ENCODE data around the gene ADORA2B. TPM values are rescaled to one million over a fixed set of nuclear protein-coding genes. Genes with fewer than 3 reads are reported as not detected.
"Not testable (repeated sequence)": the region's sequence is repeated elsewhere in the genome, so short reads cannot be mapped to it uniquely, and the experiment has no call there.

ADORA2B gene
- polyA plus RNA-seq, 1 donor = 6.2 TPM

GRCh38 chr17:15955793-15956541 is 11.0 kb downstream of the ADORA2B start:
- DNase-seq = no peak

DNA sequence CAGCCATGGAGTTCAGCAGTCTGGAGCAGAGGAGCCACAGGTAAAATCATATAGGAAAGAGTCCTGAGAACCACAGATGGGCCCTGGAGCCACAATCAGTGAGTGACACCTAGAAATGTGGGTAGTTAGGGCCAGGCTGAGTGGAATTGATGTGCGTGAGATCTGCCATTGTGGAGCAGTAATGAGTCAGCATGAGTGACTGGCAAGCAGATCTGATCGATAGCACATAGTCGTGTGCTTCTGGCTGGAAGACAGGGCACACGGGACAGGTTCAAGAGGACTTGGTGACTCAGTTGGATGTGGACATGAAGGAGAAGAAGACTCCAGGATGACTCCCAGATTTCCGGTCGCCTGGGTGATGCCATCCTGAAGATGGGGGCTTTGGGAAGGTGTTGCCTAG is 12.3 kb downstream of the ADORA2B start:
- DNase-seq = no peak

GRCh38 chr17:15957608-15958307 is 12.8 kb downstream of the ADORA2B start:
- no peak for DNase-seq

DNA sequence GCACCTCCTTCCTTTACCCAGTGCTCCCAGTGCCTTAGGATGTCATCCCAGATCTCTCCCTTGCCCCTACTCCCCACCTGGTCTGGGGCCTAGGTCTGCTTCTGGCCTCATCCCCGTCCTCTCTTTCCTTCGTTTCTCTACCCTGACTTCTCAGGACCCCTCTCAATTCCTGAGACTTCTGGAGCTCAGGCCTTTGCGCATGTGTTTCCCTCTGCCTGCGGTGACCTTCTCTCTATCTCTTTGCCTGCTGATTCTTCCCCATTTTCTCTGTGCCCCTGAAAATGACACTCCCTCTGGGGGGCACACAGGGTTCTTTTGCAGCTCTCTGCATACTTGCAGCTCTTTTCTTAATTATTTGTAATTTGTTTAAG is 13.5 kb downstream of the ADORA2B start:
- no peak for DNase-seq

DNA sequence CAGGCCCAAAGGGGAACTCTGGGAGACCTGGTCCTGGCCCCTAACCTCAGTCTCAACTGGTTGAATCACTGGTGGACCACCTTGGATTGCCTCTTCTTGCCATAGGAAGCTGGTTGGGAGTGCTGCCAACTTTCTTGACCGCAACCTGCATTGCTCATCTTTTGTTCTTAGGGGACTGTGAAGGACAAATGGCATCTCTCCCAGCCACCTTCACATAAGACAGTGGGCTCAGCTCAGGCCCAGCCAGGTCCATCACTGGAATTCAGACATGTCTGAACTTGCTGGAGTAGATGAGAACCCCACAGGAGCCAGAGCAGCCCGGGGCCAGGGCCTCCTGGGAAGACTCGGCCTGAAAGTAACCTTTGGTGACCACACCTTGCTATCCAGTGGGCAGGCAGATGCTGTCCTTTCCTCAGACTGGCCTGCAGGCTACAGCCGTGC is 18.8 kb downstream of the ADORA2B start:
- DNase-seq = no peak

GRCh38 chr17:15965528-15965927 is 20.6 kb downstream of the ADORA2B start:
- DNase-seq = no peak

DNA sequence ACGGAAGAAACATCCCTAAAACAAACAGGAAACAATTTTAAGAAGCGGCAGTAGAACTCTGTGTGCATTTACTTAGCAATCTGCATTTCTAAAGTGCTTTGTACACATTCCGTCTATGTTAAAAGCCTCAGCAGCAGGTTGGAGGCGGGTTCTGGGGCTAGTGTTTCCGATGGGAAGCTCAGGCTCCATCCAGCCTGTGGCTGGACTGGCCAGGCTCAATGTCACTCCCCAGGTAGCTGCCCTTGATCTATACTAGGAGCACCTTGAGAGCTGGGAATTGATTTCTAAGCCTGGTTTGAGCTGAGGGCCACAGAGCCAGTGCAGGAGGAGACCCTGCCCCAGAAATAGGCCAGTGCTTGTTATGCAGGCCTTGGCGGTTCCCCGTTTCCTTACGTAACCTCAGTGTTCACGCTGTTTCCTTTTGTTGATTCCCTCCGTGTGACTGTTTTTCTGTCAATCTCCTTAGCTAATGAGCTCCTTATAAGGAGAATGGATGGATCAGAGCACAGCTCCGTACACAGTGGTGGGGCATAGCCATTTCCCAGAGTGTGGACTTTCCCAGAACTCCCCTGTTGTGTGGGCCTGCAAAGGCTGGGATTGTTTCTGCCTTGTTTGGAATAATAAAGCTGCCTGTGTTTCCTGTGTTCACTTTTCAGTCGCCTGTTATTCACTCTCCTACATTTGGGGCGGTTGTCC is 21.4 kb downstream of the ADORA2B start:
- no peak for DNase-seq

DNA sequence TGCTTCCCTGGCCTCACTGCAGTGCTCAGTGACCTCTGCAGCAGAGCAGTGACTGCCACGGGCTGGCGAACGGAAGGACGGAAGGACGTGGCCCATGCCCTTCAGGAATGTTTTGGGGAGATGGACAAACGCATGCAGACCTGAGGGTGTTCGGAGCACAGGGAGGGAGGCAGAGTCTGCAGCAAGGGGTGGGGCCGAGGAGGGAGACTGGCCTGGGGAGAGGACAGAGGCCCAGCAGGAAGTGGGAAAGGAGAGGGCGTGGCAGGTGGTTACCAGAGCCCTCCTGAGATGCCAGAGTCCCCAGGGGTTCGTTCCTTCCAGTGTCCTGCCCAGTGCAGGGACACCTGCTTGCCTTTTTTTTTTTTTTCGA is 21.9 kb downstream of the ADORA2B start:
- no peak for DNase-seq

DNA sequence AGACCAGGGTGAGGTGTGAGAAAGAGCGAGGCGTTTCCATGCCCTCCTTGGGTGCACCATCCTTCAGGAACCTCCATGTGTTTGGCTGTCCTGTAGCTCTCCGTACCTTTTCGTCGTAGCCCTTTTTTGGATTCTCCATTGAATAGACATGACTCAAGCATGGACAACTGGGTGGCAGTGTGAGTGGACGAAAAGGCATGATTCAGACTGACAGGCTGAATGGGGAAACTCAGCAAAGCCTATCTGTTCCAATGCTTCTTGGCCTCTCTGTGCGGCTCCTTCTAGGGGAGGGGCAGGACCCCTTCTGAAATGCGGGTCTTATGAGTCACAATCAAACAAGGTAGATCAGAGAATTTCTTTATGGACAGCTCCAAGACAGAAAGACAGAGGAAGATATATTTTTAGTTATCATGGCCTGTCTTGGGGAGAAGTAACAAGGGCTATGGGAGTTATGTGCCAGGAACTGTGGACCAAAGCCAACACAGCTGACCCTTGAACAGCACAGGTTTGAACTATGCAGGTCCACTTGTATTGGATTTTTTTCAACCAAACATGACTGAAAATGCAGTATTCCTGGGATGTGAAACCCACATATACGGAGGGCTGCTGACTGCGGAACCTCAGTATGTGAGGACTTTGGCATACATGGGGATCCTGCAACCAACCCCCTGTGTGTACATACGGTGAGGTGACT is 22.9 kb downstream of the ADORA2B start:
- DNase-seq = no peak

DNA sequence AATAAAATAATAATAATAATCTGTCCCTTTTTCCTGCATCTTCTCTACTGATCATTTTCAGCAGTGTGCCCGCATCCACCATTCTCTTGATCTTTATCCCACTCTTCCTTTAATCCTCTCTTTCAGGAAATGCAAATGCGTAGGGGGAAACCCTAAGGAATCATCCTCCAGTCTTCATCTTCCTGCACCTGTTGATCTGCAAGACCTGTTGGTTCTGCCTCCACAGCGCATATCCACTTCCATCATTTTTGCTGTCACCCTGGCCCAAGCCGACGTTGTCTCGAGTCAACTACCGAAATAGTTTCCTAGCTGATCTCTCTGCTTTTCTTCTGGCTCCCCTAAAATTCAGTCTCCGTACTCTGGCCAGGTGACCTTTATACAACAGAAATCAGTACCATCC is 24.5 kb downstream of the ADORA2B start:
- DNase-seq = no peak

DNA sequence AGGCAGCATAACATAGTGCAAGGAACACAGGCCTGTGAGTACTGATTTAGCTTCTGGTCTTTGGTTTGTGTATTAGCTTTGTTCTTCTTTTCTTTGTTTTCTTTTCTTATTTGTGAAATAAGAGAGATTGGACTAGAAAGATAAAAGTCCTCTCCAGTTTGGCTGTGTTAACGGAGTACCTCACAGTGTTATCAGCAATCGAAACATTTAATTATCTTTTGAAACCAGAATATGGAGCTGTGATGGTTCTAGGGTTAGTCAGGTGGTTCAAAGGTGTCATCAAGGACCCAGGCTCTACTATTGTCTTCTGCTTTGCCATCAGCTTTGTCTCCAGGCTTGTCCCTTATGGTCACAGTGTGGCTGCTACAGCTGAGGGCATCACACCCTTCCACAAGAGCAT is 25.6 kb downstream of the ADORA2B start:
- DNase-seq = no peak

GRCh38 chr17:15971098-15971678 is 26.3 kb downstream of the ADORA2B start:
- no peak for DNase-seq

DNA sequence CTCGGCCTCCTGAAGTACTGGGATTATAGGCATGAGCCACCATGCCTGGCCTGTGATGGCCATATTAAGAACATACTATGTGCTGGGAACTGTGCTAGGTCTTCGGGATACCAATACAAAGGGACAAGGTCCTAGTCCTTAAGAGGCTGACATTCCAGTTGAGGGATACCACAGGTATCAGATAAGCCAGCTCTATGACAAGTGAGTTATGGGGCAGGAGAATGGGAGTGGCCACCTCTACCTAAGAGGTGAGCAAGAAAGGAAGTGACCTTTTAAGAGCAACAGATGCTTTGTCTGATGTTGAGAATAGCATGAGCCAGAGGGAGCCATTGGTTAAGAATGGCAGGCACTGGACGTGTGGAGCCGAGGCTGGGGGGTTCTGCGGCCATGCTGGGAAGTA is 27.0 kb downstream of the ADORA2B start:
- DNase-seq = no peak

- DNase-seq = no peak
Measured at GRCh38 chr17:15972497-15972951, 27.6 kb downstream of the ADORA2B start.

DNA sequence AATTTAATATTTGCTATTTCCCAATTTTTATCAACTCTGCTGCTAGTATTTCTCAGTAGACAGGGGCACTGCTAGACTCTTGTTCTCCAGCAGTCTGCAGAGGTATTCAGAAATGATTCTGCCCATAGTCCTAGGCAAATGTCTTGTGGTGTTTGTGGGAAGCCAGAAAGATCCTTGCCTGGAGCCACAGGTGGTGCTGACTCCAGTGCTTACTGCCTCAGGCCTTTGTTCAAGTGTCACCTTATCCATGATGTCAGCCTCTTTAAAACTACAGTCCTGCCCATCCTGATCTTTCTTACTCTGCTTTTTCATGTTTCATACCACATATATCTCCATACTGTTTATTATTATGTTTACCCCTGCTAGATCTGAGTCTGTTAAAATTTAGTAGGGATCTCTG is 28.1 kb downstream of the ADORA2B start:
- no peak for DNase-seq

DNA sequence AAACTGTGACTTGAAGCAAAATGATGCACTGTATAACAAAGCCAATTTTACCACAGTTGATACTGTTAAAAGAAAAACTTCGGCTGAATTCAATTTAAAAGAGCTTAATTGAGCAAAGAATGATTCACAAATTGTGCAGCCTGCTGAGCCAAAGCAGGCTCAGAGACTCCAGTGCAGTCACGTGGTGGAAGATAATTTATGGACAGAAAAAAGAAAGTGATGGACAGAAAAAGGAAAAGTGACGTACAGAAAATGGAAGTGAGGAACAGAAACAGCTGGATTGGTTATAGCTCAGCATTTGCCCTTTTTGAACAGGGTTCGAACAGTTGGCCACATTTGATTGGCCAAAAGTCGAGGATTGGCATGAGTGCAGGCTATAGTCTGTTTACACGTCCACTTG is 28.9 kb downstream of the ADORA2B start:
- DNase-seq = no peak

- DNase-seq = no peak
Measured at GRCh38 chr17:15977894-15978293, 33.0 kb downstream of the ADORA2B start.

GRCh38 chr17:15978606-15979005 is 33.7 kb downstream of the ADORA2B start:
- no peak for DNase-seq

DNA sequence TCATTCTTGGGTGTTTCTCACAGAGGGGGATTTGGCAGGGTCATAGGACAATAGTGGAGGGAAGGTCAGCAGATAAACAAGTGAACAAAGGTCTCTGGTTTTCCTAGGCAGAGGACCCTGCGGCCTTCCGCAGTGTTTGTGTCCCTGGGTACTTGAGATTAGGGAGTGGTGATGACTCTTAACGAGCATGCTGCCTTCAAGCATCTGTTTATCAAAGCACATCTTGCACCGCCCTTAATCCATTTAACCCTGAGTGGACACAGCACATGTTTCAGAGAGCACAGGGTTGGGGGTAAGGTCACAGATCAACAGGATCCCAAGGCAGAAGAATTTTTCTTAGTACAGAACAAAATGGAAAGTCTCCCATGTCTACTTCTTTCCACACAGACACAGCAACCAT is 34.1 kb downstream of the ADORA2B start:
- DNase-seq = not testable (repeated sequence)

GRCh38 chr17:15981208-15981607 is 36.3 kb downstream of the ADORA2B start:
- no peak for DNase-seq

DNA sequence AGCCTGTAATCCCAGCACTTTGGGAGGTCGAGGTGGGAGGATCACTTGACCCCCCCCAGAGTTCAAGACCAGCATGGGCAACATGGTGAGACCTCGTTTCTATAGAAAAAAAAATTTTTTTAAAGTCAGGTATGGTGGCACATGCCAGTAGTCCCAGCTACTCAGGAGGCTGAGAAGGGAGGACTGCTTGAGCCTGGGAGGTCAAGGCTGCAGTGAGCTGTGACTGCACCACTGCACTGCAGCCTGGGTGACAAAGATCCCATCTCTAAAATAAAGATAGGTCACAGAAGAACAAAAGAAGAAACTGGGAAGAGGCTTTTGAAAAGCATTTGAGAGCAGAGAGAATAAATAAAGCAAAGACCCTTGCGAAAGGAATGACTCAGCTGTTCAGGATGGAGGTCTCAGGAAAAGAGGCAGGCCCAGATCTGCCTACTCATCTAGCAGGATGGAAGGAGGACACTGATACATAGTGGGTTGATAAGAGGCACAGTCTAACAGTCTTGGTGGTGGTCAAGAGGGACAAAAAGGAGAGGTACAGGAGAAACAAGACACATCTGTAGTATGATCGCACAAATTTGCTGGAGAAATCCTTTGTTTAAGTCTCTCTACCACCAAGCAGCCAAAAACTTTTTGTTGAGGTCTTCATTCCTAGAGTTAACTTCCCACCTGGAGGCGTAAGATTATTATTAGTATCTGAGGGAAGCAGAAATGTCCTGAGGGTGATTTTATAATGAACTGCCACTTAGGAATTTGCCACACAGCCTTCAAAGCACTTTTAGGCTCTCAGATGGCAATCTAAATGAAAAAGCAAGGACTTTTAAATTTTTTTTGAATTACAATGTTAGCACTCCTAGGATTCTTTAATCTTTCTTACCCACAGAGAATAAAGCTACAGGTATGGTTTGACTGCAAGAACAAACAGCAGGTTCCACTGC is 37.0 kb downstream of the ADORA2B start:
- DNase-seq = no peak
